Thoracic aorta (tissue), 2 donors: Measurements from ENCODE around the gene TCP11L1. TPM values are rescaled to one million over a fixed set of nuclear protein-coding genes. Genes with fewer than 3 reads are reported as not detected.

Source experiments
- ATAC-seq: fragments of 150-250 bp; one replicate; pipeline ENCODE4 v1.8.0; 2017; ENCODE audit warnings: low read depth; ENCODE audit not compliant: insufficient number of reproducible peaks, low FRiP score
- DNase-seq: peaks from one replicate; pipeline ENCODE4 v3.0.0-alpha.2; 2020; ENCODE audit warnings: low spot score
- H3K27ac ChIP-seq, 2 donors: fragments of 200-600 bp; sonication (generic); 1 replicate in 1 of 2; 2 replicates in 1 of 2; pipeline ENCODE4 v1.5.1; 2016; ENCODE audit warnings: mild to moderate bottlenecking in 2 of 2, moderate library complexity in 2 of 2
- H3K27me3 ChIP-seq: fragments of 200-600 bp; sonication (generic); replicated peaks from 2 replicates; pipeline ENCODE4 v1.6.0; 2016; ENCODE audit warnings: mild to moderate bottlenecking; ENCODE audit not compliant: insufficient read depth
- H3K36me3 ChIP-seq: fragments of 200-600 bp; sonication (generic); one replicate; pipeline ENCODE4 v1.5.1; 2016
- H3K4me1 ChIP-seq, 2 donors: fragments of 200-600 bp; sonication (generic); 1 replicate in 1 of 2; 2 replicates in 1 of 2; pipeline versions ENCODE4 v1.5.1 to v1.6.0; 2016; ENCODE audit warnings: low read depth in 2 of 2, mild to moderate bottlenecking in 1 of 2; ENCODE audit not compliant: control insufficient read depth in 1 of 2
- H3K4me3 ChIP-seq: fragments of 200-600 bp; sonication (generic); 2 replicates; pipeline ENCODE4 v1.5.1; 2016; ENCODE audit warnings: mild to moderate bottlenecking
- H3K9me3 ChIP-seq: fragments of 200-600 bp; sonication (generic); 2 replicates; pipeline ENCODE4 v1.5.1; 2016
- total RNA-seq, 2 donors: library from RNA; depleted of rRNA; stranded (reverse); fragments of >200 nt; gene quantifications; one replicate each; pipeline versions ENCODE4 v1.1.0 to v1.2.3, GENCODE V29; 2016
- TF ChIP-seq, protein P1 (sequence below): fragments of 200-600 bp; sonication (generic); IDR thresholded peaks from one replicate; pipeline ENCODE4 v1.5.1; 2019; ENCODE audit warnings: antibody characterized with exemption

TCP11L1 gene
- total RNA-seq, 2 donors from 2014 or later = 49.2 to 62.7 TPM

DNA sequence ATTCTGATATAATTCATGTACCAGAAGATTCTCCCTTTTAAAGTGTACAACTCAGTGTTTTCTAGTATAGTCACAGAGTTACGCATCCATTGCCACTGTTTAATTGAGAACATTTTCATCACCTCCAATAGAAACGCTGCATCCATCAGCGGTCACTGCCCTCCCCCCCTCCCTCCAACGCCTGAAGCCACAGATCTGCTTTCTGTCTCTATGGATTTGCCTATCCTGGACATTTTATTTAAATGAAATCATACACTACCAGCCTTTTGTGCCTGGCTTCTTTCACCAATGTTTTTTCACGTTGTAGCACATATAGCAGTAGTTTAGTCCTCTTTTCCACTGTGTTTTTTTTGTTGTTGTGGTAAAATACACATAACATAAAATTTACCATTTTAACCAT is 22.8 kb downstream of the TCP11L1 start:
- ATAC-seq (no peak), DNase-seq (no peak)
- Histone ChIP-seq H3K4me1 (no peaks in the 10 kb centered on the region), H3K36me3 (peaks cover 27% of the 10 kb centered on the region), H3K9me3 (no peaks in the 10 kb centered on the region), H3K27me3 (no peaks in the 10 kb centered on the region), H3K4me3 (no peak overlapping the region), H3K27ac (no peak overlapping the region)
- TF ChIP-seq, protein P1, sequence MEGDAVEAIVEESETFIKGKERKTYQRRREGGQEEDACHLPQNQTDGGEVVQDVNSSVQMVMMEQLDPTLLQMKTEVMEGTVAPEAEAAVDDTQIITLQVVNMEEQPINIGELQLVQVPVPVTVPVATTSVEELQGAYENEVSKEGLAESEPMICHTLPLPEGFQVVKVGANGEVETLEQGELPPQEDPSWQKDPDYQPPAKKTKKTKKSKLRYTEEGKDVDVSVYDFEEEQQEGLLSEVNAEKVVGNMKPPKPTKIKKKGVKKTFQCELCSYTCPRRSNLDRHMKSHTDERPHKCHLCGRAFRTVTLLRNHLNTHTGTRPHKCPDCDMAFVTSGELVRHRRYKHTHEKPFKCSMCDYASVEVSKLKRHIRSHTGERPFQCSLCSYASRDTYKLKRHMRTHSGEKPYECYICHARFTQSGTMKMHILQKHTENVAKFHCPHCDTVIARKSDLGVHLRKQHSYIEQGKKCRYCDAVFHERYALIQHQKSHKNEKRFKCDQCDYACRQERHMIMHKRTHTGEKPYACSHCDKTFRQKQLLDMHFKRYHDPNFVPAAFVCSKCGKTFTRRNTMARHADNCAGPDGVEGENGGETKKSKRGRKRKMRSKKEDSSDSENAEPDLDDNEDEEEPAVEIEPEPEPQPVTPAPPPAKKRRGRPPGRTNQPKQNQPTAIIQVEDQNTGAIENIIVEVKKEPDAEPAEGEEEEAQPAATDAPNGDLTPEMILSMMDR = no peak

- H3K4me1 ChIP-seq = no peaks in the 10 kb centered on the region
- H3K9me3 ChIP-seq = no peaks in the 10 kb centered on the region
- no peak overlapping the region for H3K4me3 ChIP-seq
- H3K27me3 ChIP-seq = no peaks in the 10 kb centered on the region
- ATAC-seq = no peak
- no peak for DNase-seq
- TF ChIP-seq, protein P1 = no peak
- no peak overlapping the region for H3K27ac ChIP-seq
- H3K36me3 ChIP-seq = peaks cover 24% of the 10 kb centered on the region
Measured at GRCh38 chr11:33063326-33063881, 24.0 kb downstream of the TCP11L1 start.

DNA sequence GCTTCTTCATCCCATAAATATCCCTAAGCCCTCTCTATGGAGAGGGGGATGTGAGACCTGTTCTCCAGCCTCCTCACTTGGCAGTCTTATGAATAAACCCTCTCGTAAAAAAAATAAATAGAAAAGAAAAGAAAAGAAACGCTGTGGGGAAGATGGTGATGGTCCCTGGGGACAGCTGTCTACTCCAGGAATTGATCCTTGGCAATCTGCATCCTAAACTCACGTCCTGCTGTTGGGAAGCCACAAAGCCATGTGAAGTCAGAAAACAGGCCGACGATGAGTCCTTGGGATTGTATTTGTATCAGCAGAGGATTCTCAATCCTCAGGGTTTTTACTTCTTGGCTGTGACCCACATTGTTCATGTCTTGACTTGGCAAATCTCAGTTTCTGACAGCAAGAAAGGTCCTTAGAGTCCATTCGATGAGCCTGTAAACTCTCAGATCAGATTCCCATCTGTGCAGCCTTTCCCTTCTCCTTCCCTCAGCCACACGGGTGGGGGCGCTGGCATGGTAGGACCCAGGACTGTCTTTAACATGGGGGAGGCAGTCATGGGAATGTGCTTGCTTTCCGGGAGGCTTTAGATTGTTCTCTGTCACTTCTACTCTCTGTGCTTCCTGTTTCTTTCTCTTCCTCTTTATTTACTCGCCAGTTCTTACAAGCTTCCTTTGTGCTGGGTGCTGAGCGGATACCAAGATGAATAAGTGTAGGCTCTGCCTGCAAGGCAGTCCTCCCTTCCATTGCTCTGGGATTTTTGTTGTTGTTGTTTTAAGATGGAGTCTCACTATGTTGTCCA is 24.9 kb downstream of the TCP11L1 start:
- DNase-seq (no peak), ATAC-seq (no peak)
- no peak overlapping the region for H3K4me3 ChIP-seq
- H3K9me3 ChIP-seq = no peaks in the 10 kb centered on the region
- TF ChIP-seq, protein P1 = no peak
- no peaks in the 10 kb centered on the region for H3K27me3 ChIP-seq
- no peaks in the 10 kb centered on the region for H3K4me1 ChIP-seq
- peaks cover 30% of the 10 kb centered on the region for H3K36me3 ChIP-seq
- no peak overlapping the region for H3K27ac ChIP-seq

DNA sequence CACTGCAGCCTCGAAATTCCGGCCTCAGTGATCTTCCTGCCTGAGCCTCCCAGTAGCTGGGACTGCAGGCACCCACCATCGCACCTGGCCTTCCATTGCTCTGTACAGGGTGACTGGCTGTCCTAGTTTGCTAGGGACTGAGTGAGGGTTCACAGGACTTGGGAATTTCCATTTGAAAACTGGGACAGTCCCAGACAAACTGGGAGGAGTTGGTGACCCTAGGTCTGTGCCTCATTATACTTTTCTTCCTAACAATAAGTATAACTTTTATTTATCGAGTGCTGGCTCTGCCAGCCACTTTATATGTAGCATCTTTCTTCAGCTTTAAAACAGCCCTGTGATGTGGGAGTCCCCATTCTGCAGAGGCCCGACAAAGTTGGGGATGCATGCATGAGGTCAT is 25.5 kb downstream of the TCP11L1 start:
- Histone ChIP-seq H3K4me1 (no peaks in the 10 kb centered on the region), H3K4me3 (no peak overlapping the region), H3K36me3 (peaks cover 30% of the 10 kb centered on the region), H3K27me3 (no peaks in the 10 kb centered on the region), H3K27ac (no peak overlapping the region), H3K9me3 (no peaks in the 10 kb centered on the region)
- no peak for ATAC-seq
- DNase-seq = no peak
- TF ChIP-seq, protein P1 = no peak

DNA sequence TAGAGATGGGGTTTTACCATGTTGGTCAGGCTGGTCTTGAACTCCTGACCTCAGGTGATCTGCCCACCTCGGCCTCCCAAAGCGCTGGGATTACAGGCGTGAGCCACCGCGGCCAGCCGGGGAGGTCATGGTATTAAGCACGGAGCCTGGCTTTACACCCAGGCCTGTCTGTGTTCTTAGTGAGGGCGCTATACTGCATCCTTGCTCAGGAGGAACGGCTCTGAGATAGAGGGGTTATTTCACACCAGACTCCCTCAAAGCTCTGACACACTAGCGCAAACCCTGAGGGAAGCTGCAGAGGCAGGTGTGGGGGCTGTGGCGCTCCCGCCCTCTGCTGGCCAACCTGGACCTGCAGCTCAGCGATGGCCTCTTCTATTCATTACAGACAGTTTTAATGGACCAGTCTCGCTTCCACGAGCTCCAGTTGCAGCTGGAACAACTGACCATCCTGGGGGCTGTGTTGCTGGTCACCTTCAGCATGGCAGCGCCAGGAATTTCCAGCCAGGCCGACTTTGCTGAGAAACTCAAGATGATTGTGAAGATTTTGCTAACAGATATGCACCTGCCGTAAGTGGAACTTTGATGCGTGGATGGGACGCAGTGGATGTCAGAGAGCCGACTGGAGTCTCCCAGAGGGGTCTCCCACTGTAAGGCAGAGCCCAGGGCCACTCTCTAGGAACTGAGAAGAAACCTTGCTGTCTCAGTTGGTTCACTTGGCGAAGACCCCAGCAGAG is 26.2 kb downstream of the TCP11L1 start:
- TF ChIP-seq, protein P1 = peak; percentile 71
- H3K4me1 ChIP-seq = no peaks in the 10 kb centered on the region
- H3K36me3 ChIP-seq = peaks cover 27% of the 10 kb centered on the region
- ATAC-seq = no peak
- DNase-seq = no peak
- H3K9me3 ChIP-seq = no peaks in the 10 kb centered on the region
- H3K27ac ChIP-seq = no peak overlapping the region
- H3K27me3 ChIP-seq = no peaks in the 10 kb centered on the region
- H3K4me3 ChIP-seq = no peak overlapping the region
